Dendritic cell treated with granulocyte-macrophage colony-stimulating factor and Interleukin-4, amounts not matched to agents 40 ng/mL and 50 ng/mL, for 4 days (primary cell): ENCODE measurements around the gene CCDC191.

ENCODE experiments used
- H3K27ac Mint-ChIP-seq: one replicate; pipeline ENCODE4 v1.8.0; 2022; ENCODE audit warnings: mild to moderate bottlenecking, mixed read lengths
- H3K27me3 Mint-ChIP-seq: one replicate; pipeline ENCODE4 v1.8.0; 2022; ENCODE audit warnings: mild to moderate bottlenecking, mixed read lengths
- H3K36me3 Mint-ChIP-seq: one replicate; pipeline ENCODE4 v1.8.0; 2022; ENCODE audit warnings: low read depth, mixed read lengths
- H3K4me1 Mint-ChIP-seq: one replicate; pipeline ENCODE4 v1.8.0; 2022; ENCODE audit warnings: low read depth, mixed read lengths
- H3K4me3 Mint-ChIP-seq: one replicate; pipeline ENCODE4 v1.8.0; 2022; ENCODE audit warnings: mild to moderate bottlenecking, moderate library complexity, mixed read lengths
- H3K9me3 Mint-ChIP-seq: one replicate; pipeline ENCODE4 v1.8.0; 2022; ENCODE audit warnings: mixed read lengths
- intact Hi-C: fragments of 100-400 bp; cut with micrococcal nuclease; formaldehyde crosslinking; loops from one replicate; pipeline ENCODE4 v1.15.0; 2022

Gene CCDC191

GRCh38 chr3:114034211-114034610, 22.1 kb downstream of the CCDC191 start:
- Mint-ChIP-seq H3K4me1 (no peaks in the 10 kb centered on the region), H3K9me3 (no peaks in the 10 kb centered on the region), H3K27me3 (no peaks in the 10 kb centered on the region), H3K36me3 (peaks cover 12% of the 10 kb centered on the region), H3K4me3 (no peak overlapping the region), H3K27ac (no peak overlapping the region)
- intact Hi-C loops: no loop called here

GRCh38 chr3:114033721-114034120, 22.6 kb downstream of the CCDC191 start:
- intact Hi-C loops: no loop called here
- no peaks in the 10 kb centered on the region for H3K4me1 Mint-ChIP-seq
- no peaks in the 10 kb centered on the region for H3K27me3 Mint-ChIP-seq
- H3K27ac Mint-ChIP-seq: no peak overlapping the region
- peaks cover 10% of the 10 kb centered on the region for H3K36me3 Mint-ChIP-seq
- H3K4me3 Mint-ChIP-seq: no peak overlapping the region
- no peaks in the 10 kb centered on the region for H3K9me3 Mint-ChIP-seq

- intact Hi-C loops: no loop called here
- Mint-ChIP-seq H3K27me3 (no peaks in the 10 kb centered on the region), H3K4me3 (no peak overlapping the region), H3K9me3 (no peaks in the 10 kb centered on the region), H3K4me1 (peaks cover 5% of the 10 kb centered on the region), H3K27ac (no peak overlapping the region), H3K36me3 (no peaks in the 10 kb centered on the region)
These were observed 30.0 kb downstream of the CCDC191 start for GRCh38 chr3:114026331-114026730.

GRCh38 chr3:114025451-114025850, 30.9 kb downstream of the CCDC191 start:
- Mint-ChIP-seq H3K27me3 (no peaks in the 10 kb centered on the region), H3K36me3 (no peaks in the 10 kb centered on the region), H3K9me3 (no peaks in the 10 kb centered on the region), H3K4me1 (peaks cover 5% of the 10 kb centered on the region), H3K4me3 (no peak overlapping the region), H3K27ac (no peak overlapping the region)
- intact Hi-C loops: no loop called here

GRCh38 chr3:114022145-114022802, 34.1 kb downstream of the CCDC191 start:
- Mint-ChIP-seq H3K4me3 (no peak overlapping the region), H3K27ac (no peak overlapping the region), H3K27me3 (no peaks in the 10 kb centered on the region), H3K9me3 (no peaks in the 10 kb centered on the region), H3K4me1 (peaks cover 5% of the 10 kb centered on the region), H3K36me3 (no peaks in the 10 kb centered on the region)
- intact Hi-C loops: no loop called here

- intact Hi-C loops: no loop called here
- H3K9me3 Mint-ChIP-seq: no peaks in the 10 kb centered on the region
- H3K27ac Mint-ChIP-seq: no peak overlapping the region
- peaks cover 5% of the 10 kb centered on the region for H3K4me1 Mint-ChIP-seq
- no peaks in the 10 kb centered on the region for H3K36me3 Mint-ChIP-seq
- H3K4me3 Mint-ChIP-seq: no peak overlapping the region
- H3K27me3 Mint-ChIP-seq: no peaks in the 10 kb centered on the region
These were observed 35.4 kb downstream of the CCDC191 start for GRCh38 chr3:114020907-114021306.

GRCh38 chr3:114019486-114019885, 36.8 kb downstream of the CCDC191 start:
- H3K27ac Mint-ChIP-seq: no peak overlapping the region
- H3K9me3 Mint-ChIP-seq: no peaks in the 10 kb centered on the region
- intact Hi-C loops: no loop called here

GRCh38 chr3:114014211-114014610, 42.1 kb downstream of the CCDC191 start:
- H3K9me3 Mint-ChIP-seq: no peaks in the 10 kb centered on the region
- H3K36me3 Mint-ChIP-seq: no peaks in the 10 kb centered on the region
- H3K4me1 Mint-ChIP-seq: peaks cover 5% of the 10 kb centered on the region
- H3K4me3 Mint-ChIP-seq: no peak overlapping the region
- intact Hi-C loops: no loop called here
- H3K27me3 Mint-ChIP-seq: no peaks in the 10 kb centered on the region
- no peak overlapping the region for H3K27ac Mint-ChIP-seq

More at GRCh38 chr3:114019486-114019885, 36.8 kb downstream of the CCDC191 start:
- H3K4me3 Mint-ChIP-seq: no peak overlapping the region
- H3K4me1 Mint-ChIP-seq: peaks cover 5% of the 10 kb centered on the region
- H3K27me3 Mint-ChIP-seq: no peaks in the 10 kb centered on the region
- no peaks in the 10 kb centered on the region for H3K36me3 Mint-ChIP-seq

- no peaks in the 10 kb centered on the region for H3K27me3 Mint-ChIP-seq
- H3K4me1 Mint-ChIP-seq: peaks cover 5% of the 10 kb centered on the region
- no peak overlapping the region for H3K4me3 Mint-ChIP-seq
- no peaks in the 10 kb centered on the region for H3K9me3 Mint-ChIP-seq
- intact Hi-C loops: no loop called here
- H3K36me3 Mint-ChIP-seq: peaks cover under 1% of the 10 kb centered on the region
- H3K27ac Mint-ChIP-seq: no peak overlapping the region
These were observed 45.1 kb downstream of the CCDC191 start for GRCh38 chr3:114011059-114011797.

- Mint-ChIP-seq H3K4me1 (no peaks in the 10 kb centered on the region), H3K9me3 (peaks cover 8% of the 10 kb centered on the region), H3K4me3 (no peak overlapping the region), H3K36me3 (peaks cover 10% of the 10 kb centered on the region), H3K27ac (no peak overlapping the region), H3K27me3 (no peaks in the 10 kb centered on the region)
- intact Hi-C loops: no loop called here
These were observed 50.8 kb downstream of the CCDC191 start for GRCh38 chr3:114005481-114005880.

GRCh38 chr3:113985541-113985940, 70.8 kb downstream of the CCDC191 start:
- Mint-ChIP-seq H3K9me3 (no peaks in the 10 kb centered on the region), H3K4me1 (peaks cover 5% of the 10 kb centered on the region), H3K36me3 (no peaks in the 10 kb centered on the region), H3K27ac (no peak overlapping the region), H3K4me3 (no peak overlapping the region), H3K27me3 (no peaks in the 10 kb centered on the region)
- intact Hi-C loops: no loop called here

GRCh38 chr3:113983544-113983943, 72.8 kb downstream of the CCDC191 start:
- H3K36me3 Mint-ChIP-seq: no peaks in the 10 kb centered on the region
- intact Hi-C loops: no loop called here
- H3K4me1 Mint-ChIP-seq: peaks cover 5% of the 10 kb centered on the region
- no peak overlapping the region for H3K4me3 Mint-ChIP-seq
- H3K27ac Mint-ChIP-seq: no peak overlapping the region
- no peaks in the 10 kb centered on the region for H3K9me3 Mint-ChIP-seq
- no peaks in the 10 kb centered on the region for H3K27me3 Mint-ChIP-seq

- intact Hi-C loops: no loop called here
- no peak overlapping the region for H3K4me3 Mint-ChIP-seq
- peaks cover 9% of the 10 kb centered on the region for H3K36me3 Mint-ChIP-seq
- peaks cover 5% of the 10 kb centered on the region for H3K4me1 Mint-ChIP-seq
- H3K27ac Mint-ChIP-seq: no peak overlapping the region
- H3K27me3 Mint-ChIP-seq: no peaks in the 10 kb centered on the region
- H3K9me3 Mint-ChIP-seq: no peaks in the 10 kb centered on the region
These were observed 74.5 kb downstream of the CCDC191 start for GRCh38 chr3:113981803-113982202.

- Mint-ChIP-seq H3K9me3 (peaks cover 2% of the 10 kb centered on the region), H3K27me3 (no peaks in the 10 kb centered on the region), H3K27ac (no peak overlapping the region), H3K36me3 (peaks cover 10% of the 10 kb centered on the region), H3K4me3 (no peak overlapping the region), H3K4me1 (no peaks in the 10 kb centered on the region)
- intact Hi-C loops: no loop called here
These were observed 76.4 kb downstream of the CCDC191 start for GRCh38 chr3:113979916-113980315.

GRCh38 chr3:113977822-113978221, 78.5 kb downstream of the CCDC191 start:
- peaks cover 23% of the 10 kb centered on the region for H3K9me3 Mint-ChIP-seq
- H3K27me3 Mint-ChIP-seq: no peaks in the 10 kb centered on the region
- H3K36me3 Mint-ChIP-seq: peaks cover 25% of the 10 kb centered on the region
- no peak overlapping the region for H3K27ac Mint-ChIP-seq
- H3K4me3 Mint-ChIP-seq: no peak overlapping the region
- intact Hi-C loops: no loop called here
- no peaks in the 10 kb centered on the region for H3K4me1 Mint-ChIP-seq
